Activated CD8-positive, alpha-beta T cell treated with anti-CD3 and anti-CD28 coated beads for 36 hours (primary cell): Measurements from ENCODE around the gene TTYH3. TPM values are rescaled to one million over a fixed set of nuclear protein-coding genes. Genes with fewer than 3 reads are reported as not detected.

Experiments
- ATAC-seq: fragments of 200-7000 bp; cut with Tn5 transposase; one replicate; pipeline ENCODE4 v1.10.0; 2021; ENCODE audit warnings: mild to moderate bottlenecking, moderate library complexity
- CTCF ChIA-PET: fragments of 350-600 bp; sonication (Branson Sonifier 250); formaldehyde crosslinking; loops from one replicate; lab custom pipeline; 2021; ENCODE audit warnings: antibody characterized with exemption; lab: Charles Lee
- POLR2A ChIA-PET: fragments of 350-600 bp; sonication (Branson Sonifier 250); formaldehyde crosslinking; loops from one replicate; lab custom pipeline; 2021; ENCODE audit warnings: antibody characterized with exemption; lab: Charles Lee
- DNase-seq: peaks from one replicate; pipeline ENCODE4 v3.0.0-alpha.2; 2020
- H3K27ac Mint-ChIP-seq: one replicate; pipeline ENCODE4 v1.8.0; 2021; ENCODE audit warnings: mild to moderate bottlenecking, mixed read lengths
- H3K27me3 Mint-ChIP-seq: one replicate; pipeline ENCODE4 v1.8.0; 2021; ENCODE audit warnings: mixed read lengths
- H3K36me3 Mint-ChIP-seq: one replicate; pipeline ENCODE4 v1.8.0; 2021; ENCODE audit warnings: low read depth, mixed read lengths
- H3K4me1 Mint-ChIP-seq: one replicate; pipeline ENCODE4 v1.8.0; 2021; ENCODE audit warnings: low read depth, mixed read lengths
- H3K4me3 Mint-ChIP-seq: one replicate; pipeline ENCODE4 v1.8.0; 2021; ENCODE audit warnings: mild to moderate bottlenecking, moderate library complexity, mixed read lengths
- H3K9me3 Mint-ChIP-seq: one replicate; pipeline ENCODE4 v1.8.0; 2021; ENCODE audit warnings: mixed read lengths
- intact Hi-C: fragments of 100-400 bp; cut with micrococcal nuclease; formaldehyde crosslinking; loops from one replicate; pipeline ENCODE4 v1.10.0; 2022
- total RNA-seq, 2 experiments: library from RNA; stranded (reverse); gene quantifications; one replicate each; pipeline ENCODE4 v1.2.3, GENCODE V29; 2021
- TF ChIP-seq, protein P1 (sequence below): fragments of 200-600 bp; IDR thresholded peaks from one replicate; pipeline ENCODE4 v1.8.0; 2022; ENCODE audit warnings: antibody characterized with exemption, mild to moderate bottlenecking

TTYH3 gene
- total RNA-seq, 2 experiments from 2014 or later = 30.3 to 32.3 TPM

- Mint-ChIP-seq H3K4me3 (no peak overlapping the region), H3K36me3 (no peaks in the 10 kb centered on the region), H3K27me3 (no peaks in the 10 kb centered on the region), H3K27ac (no peak overlapping the region), H3K9me3 (no peaks in the 10 kb centered on the region), H3K4me1 (peaks cover 15% of the 10 kb centered on the region)
- POLR2A ChIA-PET = interaction anchor here (0.6 to 1.9 kb wide), 4 partner anchors 9 to 86 kb away, joined by 3 to 6 read pairs (median 4); no protein-coding TSS in a partner anchor
- TF ChIP-seq, protein P1, sequence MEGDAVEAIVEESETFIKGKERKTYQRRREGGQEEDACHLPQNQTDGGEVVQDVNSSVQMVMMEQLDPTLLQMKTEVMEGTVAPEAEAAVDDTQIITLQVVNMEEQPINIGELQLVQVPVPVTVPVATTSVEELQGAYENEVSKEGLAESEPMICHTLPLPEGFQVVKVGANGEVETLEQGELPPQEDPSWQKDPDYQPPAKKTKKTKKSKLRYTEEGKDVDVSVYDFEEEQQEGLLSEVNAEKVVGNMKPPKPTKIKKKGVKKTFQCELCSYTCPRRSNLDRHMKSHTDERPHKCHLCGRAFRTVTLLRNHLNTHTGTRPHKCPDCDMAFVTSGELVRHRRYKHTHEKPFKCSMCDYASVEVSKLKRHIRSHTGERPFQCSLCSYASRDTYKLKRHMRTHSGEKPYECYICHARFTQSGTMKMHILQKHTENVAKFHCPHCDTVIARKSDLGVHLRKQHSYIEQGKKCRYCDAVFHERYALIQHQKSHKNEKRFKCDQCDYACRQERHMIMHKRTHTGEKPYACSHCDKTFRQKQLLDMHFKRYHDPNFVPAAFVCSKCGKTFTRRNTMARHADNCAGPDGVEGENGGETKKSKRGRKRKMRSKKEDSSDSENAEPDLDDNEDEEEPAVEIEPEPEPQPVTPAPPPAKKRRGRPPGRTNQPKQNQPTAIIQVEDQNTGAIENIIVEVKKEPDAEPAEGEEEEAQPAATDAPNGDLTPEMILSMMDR = no peak
- CTCF ChIA-PET = interaction anchor here (1.0 to 1.9 kb wide), 4 partner anchors 9 to 185 kb away, joined by 3 to 5 read pairs (median 4); no protein-coding TSS in a partner anchor
- intact Hi-C loops = loop anchor here (10.0 kb wide), 1 partner anchor 81 kb away; the partner anchor contains the start of genes BRAT1 and IQCE
- no peak for DNase-seq
- no peak for ATAC-seq
Measured at GRCh38 chr7:2635810-2636701, 4.3 kb downstream of the TTYH3 start.

- Mint-ChIP-seq H3K36me3 (no peaks in the 10 kb centered on the region), H3K4me1 (peaks cover 14% of the 10 kb centered on the region), H3K9me3 (no peaks in the 10 kb centered on the region), H3K4me3 (no peak overlapping the region), H3K27me3 (no peaks in the 10 kb centered on the region), H3K27ac (no peak overlapping the region)
- ChIA-PET CTCF (no interaction called here), POLR2A (interaction anchor here (1.4 kb wide), 1 partner anchor 22 kb away, joined by 5 read pairs; no protein-coding TSS in a partner anchor)
- DNase-seq (no peak), ATAC-seq (no peak)
- intact Hi-C loops = loop anchor here (10.0 kb wide), 1 partner anchor 82 kb away; the partner anchor contains the start of genes BRAT1 and IQCE
- TF ChIP-seq, protein P1 = no peak
Measured at GRCh38 chr7:2637066-2637471, 5.3 kb downstream of the TTYH3 start.

- no peaks in the 10 kb centered on the region for H3K27me3 Mint-ChIP-seq
- intact Hi-C loops = loop anchor here (10.0 kb wide), 1 partner anchor 83 kb away; the partner anchor contains the start of genes BRAT1 and IQCE
- no peaks in the 10 kb centered on the region for H3K36me3 Mint-ChIP-seq
- no peak overlapping the region for H3K4me3 Mint-ChIP-seq
- TF ChIP-seq, protein P1 = no peak
- no peaks in the 10 kb centered on the region for H3K9me3 Mint-ChIP-seq
- POLR2A ChIA-PET = no interaction called here
- no peak for ATAC-seq
- CTCF ChIA-PET = no interaction called here
- H3K27ac Mint-ChIP-seq = no peak overlapping the region
- no peak for DNase-seq
- H3K4me1 Mint-ChIP-seq = peaks cover 14% of the 10 kb centered on the region
Measured at GRCh38 chr7:2637505-2638223, 5.9 kb downstream of the TTYH3 start.

DNA sequence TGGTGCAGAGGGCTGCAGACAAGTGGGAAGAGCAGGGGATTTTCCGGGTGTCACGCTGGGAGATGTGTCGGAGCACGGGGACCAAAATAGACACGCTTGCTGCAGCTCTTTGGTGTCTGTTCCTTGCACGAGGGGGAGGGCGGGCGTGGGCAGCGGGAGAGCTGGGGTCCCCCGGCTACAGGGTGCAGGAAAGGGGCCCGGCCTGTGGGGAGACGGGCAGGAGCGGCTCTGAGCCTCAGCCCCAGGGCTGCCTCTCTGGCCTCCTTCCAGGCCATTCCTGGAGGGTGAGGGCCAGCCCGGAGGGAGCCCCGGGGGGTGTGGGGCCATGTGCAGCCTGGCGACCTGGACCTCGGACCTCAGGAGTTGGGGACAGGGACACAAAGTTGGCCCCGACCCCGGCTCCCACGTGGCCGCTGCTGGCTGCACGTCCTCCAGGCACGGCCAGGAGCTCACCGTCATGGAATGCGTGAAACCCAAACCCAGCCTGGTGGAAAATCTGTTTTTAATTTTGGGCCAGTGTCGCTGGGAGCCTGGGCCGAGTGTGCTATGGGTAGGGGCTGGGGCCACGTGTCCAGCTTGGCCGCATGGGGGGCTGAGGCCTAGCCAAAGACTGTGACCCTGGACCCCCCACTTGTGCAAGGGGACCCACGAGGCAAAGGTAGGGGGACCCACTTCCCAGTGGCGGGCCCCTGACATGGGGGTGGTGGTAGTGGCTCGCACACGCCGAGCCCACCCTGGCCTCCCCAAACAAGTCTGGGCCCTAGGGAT lies 6.6 kb downstream of the TTYH3 start:
- Mint-ChIP-seq H3K27ac (no peak overlapping the region), H3K4me1 (peaks cover 12% of the 10 kb centered on the region), H3K36me3 (no peaks in the 10 kb centered on the region), H3K9me3 (no peaks in the 10 kb centered on the region), H3K4me3 (no peak overlapping the region), H3K27me3 (no peaks in the 10 kb centered on the region)
- no peak for DNase-seq
- ChIA-PET POLR2A (no interaction called here), CTCF (no interaction called here)
- TF ChIP-seq, protein P1 = no peak
- intact Hi-C loops = loop anchor here (10.0 kb wide), 1 partner anchor 84 kb away; the partner anchor contains the start of genes BRAT1 and IQCE
- ATAC-seq = no peak
